ENCODE measurements around the gene CNTNAP5. TPM values are rescaled to one million over a fixed set of nuclear protein-coding genes. Genes with fewer than 3 reads are reported as not detected.
A peak's percentile ranks its signal among the peaks of the same experiment; 100 is the strongest.

Gene CNTNAP5
- total RNA-seq, 1 experiment from 2014 or later = 0.78 TPM

DNA sequence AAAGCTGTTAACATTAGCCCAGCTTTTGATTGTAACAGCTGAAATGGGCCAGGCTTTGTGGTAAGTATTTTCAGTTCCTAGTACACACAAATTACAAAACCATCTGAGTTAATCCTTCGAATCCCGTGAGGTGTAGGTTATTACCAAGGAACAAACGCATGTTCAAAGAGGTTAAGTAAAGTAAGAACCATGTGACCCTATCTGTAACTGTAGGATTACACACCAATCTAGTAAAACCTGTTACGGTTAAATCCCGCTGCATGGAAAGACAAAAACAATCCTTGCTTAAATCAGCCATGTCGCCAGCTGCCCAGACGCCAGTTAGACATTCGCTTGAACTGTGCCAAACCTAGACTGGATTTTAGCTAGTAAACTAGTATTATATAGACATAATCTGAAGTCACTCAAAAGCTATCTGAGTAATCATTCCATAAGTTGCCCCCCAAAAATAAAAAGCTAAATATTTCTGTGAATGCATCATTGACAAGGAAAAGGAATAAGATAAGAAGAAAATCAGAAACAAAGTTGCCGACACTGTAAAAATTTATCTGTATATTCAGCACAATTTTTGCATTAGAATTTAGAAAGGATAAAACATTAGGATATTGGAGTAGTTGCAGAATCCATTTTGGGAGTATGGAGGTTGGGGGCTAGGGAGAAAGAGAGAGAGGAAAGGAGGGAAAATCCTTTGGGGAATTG is 638.0 kb downstream of the CNTNAP5 start:
- no peaks in the 10 kb centered on the region for H4K20me1 ChIP-seq (ENCODE audit: insufficient read depth, low read depth, low read length)
- H3K4me3 ChIP-seq (ENCODE audit: low read length) = no peak overlapping the region
- no peak overlapping the region for H3K4me2 ChIP-seq (ENCODE audit: low read depth, low read length, poor library complexity, severe bottlenecking)
- H3K9me2 ChIP-seq (replicated peaks; ENCODE audit: insufficient read depth, low read length) = no peaks in the 10 kb centered on the region
- no peak overlapping the region for H3K27ac ChIP-seq (ENCODE audit: low read length)
- H3K4me1 ChIP-seq (ENCODE audit: low read length) = no peaks in the 10 kb centered on the region
- H3K36me3 ChIP-seq (ENCODE audit: insufficient read depth, low read length) = no peaks in the 10 kb centered on the region
- no peak overlapping the region for H2AFZ ChIP-seq (ENCODE audit: low read length)
- no peaks in the 10 kb centered on the region for H3K27me3 ChIP-seq (ENCODE audit: low read length)
- no peak overlapping the region for H3K9ac ChIP-seq (ENCODE audit: low read length)
- no peaks in the 10 kb centered on the region for H3K9me3 ChIP-seq (ENCODE audit: low read length)
- H3K79me2 ChIP-seq (ENCODE audit: low read length) = no peaks in the 10 kb centered on the region
- no peak for DNase-seq

DNA sequence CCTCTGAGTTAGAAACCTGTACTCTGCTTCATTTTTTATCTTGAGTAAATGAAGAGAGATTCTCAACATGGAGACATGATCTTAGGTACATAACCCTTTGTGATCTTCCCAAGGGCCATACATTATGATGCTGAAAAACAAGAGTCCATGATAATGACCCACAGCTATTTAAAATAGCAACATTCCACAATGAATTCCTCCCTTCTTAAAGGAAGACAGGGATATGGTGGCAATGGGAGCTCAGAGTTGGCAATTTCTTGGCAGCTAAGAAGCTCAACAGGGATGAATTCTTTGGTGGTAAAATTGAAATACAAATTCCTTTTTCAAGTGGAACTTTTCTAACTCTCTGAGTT is 638.5 kb downstream of the CNTNAP5 start:
- Histone ChIP-seq H3K27me3 (ENCODE audit: low read length) (no peaks in the 10 kb centered on the region), H3K9me2 (replicated peaks; ENCODE audit: insufficient read depth, low read length) (no peaks in the 10 kb centered on the region), H3K4me1 (ENCODE audit: low read length) (no peaks in the 10 kb centered on the region), H3K4me2 (ENCODE audit: low read depth, low read length, poor library complexity, severe bottlenecking) (no peak overlapping the region), H4K20me1 (ENCODE audit: insufficient read depth, low read depth, low read length) (no peaks in the 10 kb centered on the region), H2AFZ (ENCODE audit: low read length) (no peak overlapping the region), H3K4me3 (ENCODE audit: low read length) (no peak overlapping the region), H3K79me2 (ENCODE audit: low read length) (no peaks in the 10 kb centered on the region), H3K36me3 (ENCODE audit: insufficient read depth, low read length) (no peaks in the 10 kb centered on the region), H3K9me3 (ENCODE audit: low read length) (no peaks in the 10 kb centered on the region), H3K9ac (ENCODE audit: low read length) (no peak overlapping the region), H3K27ac (ENCODE audit: low read length) (no peak overlapping the region)
- DNase-seq = no peak

DNA sequence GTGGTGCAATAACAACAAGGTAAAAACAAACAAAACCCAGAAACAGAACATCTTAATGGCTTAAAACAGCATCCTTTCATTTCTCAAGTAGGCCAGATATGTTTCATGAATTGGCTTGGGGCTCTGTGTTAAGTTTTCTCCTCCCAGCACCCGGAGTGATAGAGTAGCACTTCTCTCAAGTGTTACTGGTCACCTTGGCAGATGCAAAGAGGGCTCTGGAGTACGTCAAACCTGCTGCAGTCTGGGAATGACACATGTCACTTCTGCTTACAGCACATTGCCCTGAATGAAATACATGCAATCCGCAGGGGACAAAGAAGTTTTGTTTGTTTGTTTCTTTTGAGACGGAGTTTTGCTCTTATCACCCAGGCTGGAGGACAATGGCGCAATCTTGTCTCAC is 639.3 kb downstream of the CNTNAP5 start:
- no peaks in the 10 kb centered on the region for H3K79me2 ChIP-seq (ENCODE audit: low read length)
- H3K4me2 ChIP-seq (ENCODE audit: low read depth, low read length, poor library complexity, severe bottlenecking) = no peak overlapping the region
- DNase-seq = no peak
- no peak overlapping the region for H2AFZ ChIP-seq (ENCODE audit: low read length)
- no peak overlapping the region for H3K9ac ChIP-seq (ENCODE audit: low read length)
- no peaks in the 10 kb centered on the region for H3K9me3 ChIP-seq (ENCODE audit: low read length)
- H3K27me3 ChIP-seq (ENCODE audit: low read length) = no peaks in the 10 kb centered on the region
- H4K20me1 ChIP-seq (ENCODE audit: insufficient read depth, low read depth, low read length) = no peaks in the 10 kb centered on the region
- H3K4me1 ChIP-seq (ENCODE audit: low read length) = no peaks in the 10 kb centered on the region
- no peaks in the 10 kb centered on the region for H3K36me3 ChIP-seq (ENCODE audit: insufficient read depth, low read length)
- no peak overlapping the region for H3K4me3 ChIP-seq (ENCODE audit: low read length)
- no peak overlapping the region for H3K27ac ChIP-seq (ENCODE audit: low read length)
- no peaks in the 10 kb centered on the region for H3K9me2 ChIP-seq (replicated peaks; ENCODE audit: insufficient read depth, low read length)

DNA sequence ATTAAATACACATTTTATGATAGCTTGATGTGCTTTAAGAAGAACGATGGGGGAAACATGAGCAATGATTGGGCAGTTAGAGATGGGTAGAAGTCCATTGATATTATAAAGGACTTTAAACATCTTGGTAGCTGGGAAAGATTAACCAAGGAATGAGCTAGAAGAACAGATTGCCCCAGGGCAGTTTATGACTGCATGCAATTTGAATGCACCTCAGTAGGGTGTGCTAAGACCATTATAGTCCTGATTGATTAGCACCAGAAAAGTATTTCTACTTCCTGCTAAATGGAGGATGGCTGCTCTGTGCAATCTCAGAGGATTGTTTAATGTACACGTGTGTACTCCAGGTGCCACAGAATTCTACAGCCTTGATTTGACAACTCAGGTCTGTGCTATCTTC is 641.9 kb downstream of the CNTNAP5 start:
- Histone ChIP-seq H3K9me3 (ENCODE audit: low read length) (no peaks in the 10 kb centered on the region), H3K79me2 (ENCODE audit: low read length) (no peaks in the 10 kb centered on the region), H3K4me3 (ENCODE audit: low read length) (no peak overlapping the region), H3K9ac (ENCODE audit: low read length) (no peak overlapping the region), H3K4me1 (ENCODE audit: low read length) (no peaks in the 10 kb centered on the region), H3K27me3 (ENCODE audit: low read length) (no peaks in the 10 kb centered on the region), H4K20me1 (ENCODE audit: insufficient read depth, low read depth, low read length) (no peaks in the 10 kb centered on the region), H2AFZ (ENCODE audit: low read length) (no peak overlapping the region), H3K36me3 (ENCODE audit: insufficient read depth, low read length) (no peaks in the 10 kb centered on the region), H3K4me2 (ENCODE audit: low read depth, low read length, poor library complexity, severe bottlenecking) (no peak overlapping the region), H3K9me2 (replicated peaks; ENCODE audit: insufficient read depth, low read length) (no peaks in the 10 kb centered on the region), H3K27ac (ENCODE audit: low read length) (no peak overlapping the region)
- DNase-seq = no peak

DNA sequence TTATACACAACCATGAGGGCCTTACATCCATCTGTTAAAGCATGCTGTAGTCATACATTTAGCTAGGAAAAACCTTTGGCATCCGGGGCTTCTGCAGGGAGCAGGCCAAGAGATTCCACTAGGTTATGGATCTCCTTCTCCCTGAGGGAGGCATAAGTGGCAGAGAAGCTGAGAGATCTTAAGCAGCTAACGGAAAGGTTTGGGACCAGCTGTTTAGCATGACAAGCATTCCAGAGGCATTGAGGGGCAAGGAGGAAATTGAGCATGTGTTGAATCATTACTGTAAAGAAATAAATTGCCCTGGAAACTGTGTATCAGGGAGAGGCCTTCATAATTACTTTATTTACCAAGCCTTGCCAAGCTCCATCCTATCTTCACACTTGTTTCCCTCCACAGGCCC is 643.1 kb downstream of the CNTNAP5 start:
- H3K4me2 ChIP-seq (ENCODE audit: low read depth, low read length, poor library complexity, severe bottlenecking) = no peak overlapping the region
- H3K79me2 ChIP-seq (ENCODE audit: low read length) = no peaks in the 10 kb centered on the region
- H3K27me3 ChIP-seq (ENCODE audit: low read length) = no peaks in the 10 kb centered on the region
- H4K20me1 ChIP-seq (ENCODE audit: insufficient read depth, low read depth, low read length) = no peaks in the 10 kb centered on the region
- H3K9ac ChIP-seq (ENCODE audit: low read length) = no peak overlapping the region
- no peaks in the 10 kb centered on the region for H3K9me3 ChIP-seq (ENCODE audit: low read length)
- H2AFZ ChIP-seq (ENCODE audit: low read length) = no peak overlapping the region
- no peaks in the 10 kb centered on the region for H3K9me2 ChIP-seq (replicated peaks; ENCODE audit: insufficient read depth, low read length)
- DNase-seq = no peak
- no peak overlapping the region for H3K27ac ChIP-seq (ENCODE audit: low read length)
- no peaks in the 10 kb centered on the region for H3K4me1 ChIP-seq (ENCODE audit: low read length)
- no peaks in the 10 kb centered on the region for H3K36me3 ChIP-seq (ENCODE audit: insufficient read depth, low read length)
- H3K4me3 ChIP-seq (ENCODE audit: low read length) = no peak overlapping the region

DNA sequence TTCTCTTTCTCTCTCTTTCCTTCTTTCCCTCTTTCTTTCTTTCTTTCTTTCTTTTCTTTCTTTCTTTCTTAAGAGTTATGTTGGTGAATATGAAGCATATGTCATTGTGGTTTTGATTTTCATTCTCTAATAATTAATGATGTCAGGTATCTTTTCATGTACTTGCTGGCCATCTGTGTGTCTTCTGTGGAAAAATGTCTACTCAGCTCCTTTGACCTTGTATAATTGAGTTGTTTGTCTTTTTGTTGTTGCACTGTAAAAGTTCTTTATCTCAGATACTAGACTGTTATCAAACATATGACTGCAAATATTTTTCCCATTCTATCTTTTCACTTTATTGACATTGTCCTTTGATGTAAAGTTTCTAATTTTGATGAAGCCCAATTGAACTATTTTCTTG is 645.1 kb downstream of the CNTNAP5 start:
- H2AFZ ChIP-seq (ENCODE audit: low read length) = no peak overlapping the region
- H3K4me3 ChIP-seq (ENCODE audit: low read length) = no peak overlapping the region
- no peaks in the 10 kb centered on the region for H3K9me3 ChIP-seq (ENCODE audit: low read length)
- no peaks in the 10 kb centered on the region for H3K79me2 ChIP-seq (ENCODE audit: low read length)
- H3K27ac ChIP-seq (ENCODE audit: low read length) = no peak overlapping the region
- H3K9me2 ChIP-seq (replicated peaks; ENCODE audit: insufficient read depth, low read length) = no peaks in the 10 kb centered on the region
- H3K27me3 ChIP-seq (ENCODE audit: low read length) = no peaks in the 10 kb centered on the region
- H3K36me3 ChIP-seq (ENCODE audit: insufficient read depth, low read length) = no peaks in the 10 kb centered on the region
- DNase-seq = no peak
- no peak overlapping the region for H3K9ac ChIP-seq (ENCODE audit: low read length)
- H3K4me2 ChIP-seq (ENCODE audit: low read depth, low read length, poor library complexity, severe bottlenecking) = no peak overlapping the region
- no peaks in the 10 kb centered on the region for H4K20me1 ChIP-seq (ENCODE audit: insufficient read depth, low read depth, low read length)
- no peaks in the 10 kb centered on the region for H3K4me1 ChIP-seq (ENCODE audit: low read length)

DNA sequence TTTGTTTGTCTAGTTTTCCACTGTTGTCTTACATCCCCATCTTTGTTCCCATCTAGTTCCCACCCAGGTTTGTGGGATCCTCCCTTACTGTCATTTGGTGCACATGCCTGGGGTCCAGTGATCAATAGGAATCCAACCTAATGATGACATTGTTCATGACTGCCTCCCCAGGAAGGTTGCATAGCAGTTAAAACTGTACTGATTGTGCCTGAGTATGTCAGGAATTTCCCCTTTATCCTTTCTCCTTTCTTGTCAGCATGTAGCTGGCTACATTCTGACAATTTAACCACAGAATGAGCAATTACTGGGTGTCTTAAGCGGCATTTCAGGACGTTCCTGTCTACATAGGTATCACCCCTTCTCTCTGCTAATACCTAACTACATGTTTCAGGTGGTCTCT is 653.0 kb downstream of the CNTNAP5 start:
- H3K79me2 ChIP-seq (ENCODE audit: low read length) = no peaks in the 10 kb centered on the region

DNA sequence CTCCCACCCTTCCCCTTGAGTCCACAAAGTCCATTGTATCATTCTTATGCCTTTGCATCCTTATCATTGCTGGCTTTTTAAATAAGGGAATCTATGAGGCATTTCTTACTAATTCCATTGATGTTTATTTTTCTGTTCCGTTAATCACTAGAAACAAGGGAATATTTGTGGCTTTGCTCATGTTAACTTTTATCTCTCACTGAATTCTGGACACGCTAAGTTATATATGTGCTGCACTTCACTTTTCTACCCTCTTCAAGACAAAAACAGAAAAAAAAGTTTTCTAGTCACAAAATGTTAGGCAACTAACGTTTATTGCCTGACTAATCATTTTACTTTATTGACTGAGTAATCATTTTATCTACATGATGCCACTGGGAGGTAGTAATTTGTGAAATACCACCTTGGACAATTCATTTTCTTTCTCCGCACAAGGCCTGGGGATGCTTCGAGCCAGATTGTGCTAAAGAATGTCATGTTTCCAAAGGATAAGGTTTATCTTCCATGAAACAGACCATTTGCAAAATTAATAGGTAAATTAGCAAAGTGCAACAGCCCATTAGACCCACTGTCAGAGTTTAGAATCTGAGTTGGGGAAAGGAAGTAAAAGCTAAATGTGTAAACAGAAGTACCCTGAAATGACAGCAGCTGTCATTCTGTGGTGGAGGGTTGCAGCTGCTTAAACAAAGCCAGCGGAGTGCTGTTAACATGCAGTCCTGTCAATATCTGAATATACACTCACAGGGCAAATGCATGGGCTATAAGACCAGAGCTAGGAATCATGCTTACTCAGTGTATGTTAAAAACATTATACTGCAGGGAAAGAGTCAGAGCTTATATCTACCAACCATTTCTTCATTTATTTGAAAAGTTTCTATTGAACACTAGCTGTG is 658.7 kb downstream of the CNTNAP5 start:
- no peak overlapping the region for H3K4me2 ChIP-seq (ENCODE audit: low read depth, low read length, poor library complexity, severe bottlenecking)

More for the DNA sequence above, 653.0 kb downstream of the CNTNAP5 start:
- Histone ChIP-seq H3K36me3 (ENCODE audit: insufficient read depth, low read length) (no peaks in the 10 kb centered on the region), H3K27me3 (ENCODE audit: low read length) (no peaks in the 10 kb centered on the region), H3K9ac (ENCODE audit: low read length) (no peak overlapping the region), H3K4me3 (ENCODE audit: low read length) (no peak overlapping the region), H2AFZ (ENCODE audit: low read length) (no peak overlapping the region), H3K4me2 (ENCODE audit: low read depth, low read length, poor library complexity, severe bottlenecking) (no peak overlapping the region), H4K20me1 (ENCODE audit: insufficient read depth, low read depth, low read length) (no peaks in the 10 kb centered on the region), H3K4me1 (ENCODE audit: low read length) (no peaks in the 10 kb centered on the region), H3K27ac (ENCODE audit: low read length) (no peak overlapping the region), H3K9me2 (replicated peaks; ENCODE audit: insufficient read depth, low read length) (no peaks in the 10 kb centered on the region), H3K9me3 (ENCODE audit: low read length) (no peaks in the 10 kb centered on the region)
- no peak for DNase-seq

More for the DNA sequence above, 658.7 kb downstream of the CNTNAP5 start:
- Histone ChIP-seq H3K9me3 (ENCODE audit: low read length) (no peaks in the 10 kb centered on the region), H3K79me2 (ENCODE audit: low read length) (no peaks in the 10 kb centered on the region), H3K36me3 (ENCODE audit: insufficient read depth, low read length) (no peaks in the 10 kb centered on the region), H3K4me3 (ENCODE audit: low read length) (no peak overlapping the region), H3K9ac (ENCODE audit: low read length) (no peak overlapping the region), H3K27ac (ENCODE audit: low read length) (no peak overlapping the region), H3K27me3 (ENCODE audit: low read length) (no peaks in the 10 kb centered on the region), H3K4me1 (ENCODE audit: low read length) (no peaks in the 10 kb centered on the region), H4K20me1 (ENCODE audit: insufficient read depth, low read depth, low read length) (no peaks in the 10 kb centered on the region), H2AFZ (ENCODE audit: low read length) (no peak overlapping the region), H3K9me2 (replicated peaks; ENCODE audit: insufficient read depth, low read length) (no peaks in the 10 kb centered on the region)
- peak; percentile 41 for DNase-seq
